ENCODE results near the gene DCST1.

The DCST1 gene

DNA sequence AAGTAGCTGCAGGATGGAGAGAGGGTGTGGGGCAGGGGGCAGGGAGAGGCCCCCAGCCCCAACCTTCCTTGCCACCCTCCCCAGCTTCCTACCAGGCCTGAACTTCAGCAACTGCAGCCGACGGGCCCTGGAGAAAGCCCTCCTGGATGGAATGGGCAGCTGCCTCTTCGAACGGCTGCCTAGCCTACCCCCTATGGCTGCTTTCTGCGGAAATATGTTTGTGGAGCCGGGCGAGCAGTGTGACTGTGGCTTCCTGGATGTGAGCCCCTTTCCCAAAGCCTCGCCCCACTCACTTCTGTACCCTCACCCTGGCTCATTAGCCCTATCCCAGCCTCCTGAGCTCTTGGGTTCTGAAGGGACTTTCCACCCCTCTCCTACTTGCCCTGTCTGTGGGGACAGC, 23.5 kb downstream of the DCST1 start:
- no peak for DNase-seq

DNA sequence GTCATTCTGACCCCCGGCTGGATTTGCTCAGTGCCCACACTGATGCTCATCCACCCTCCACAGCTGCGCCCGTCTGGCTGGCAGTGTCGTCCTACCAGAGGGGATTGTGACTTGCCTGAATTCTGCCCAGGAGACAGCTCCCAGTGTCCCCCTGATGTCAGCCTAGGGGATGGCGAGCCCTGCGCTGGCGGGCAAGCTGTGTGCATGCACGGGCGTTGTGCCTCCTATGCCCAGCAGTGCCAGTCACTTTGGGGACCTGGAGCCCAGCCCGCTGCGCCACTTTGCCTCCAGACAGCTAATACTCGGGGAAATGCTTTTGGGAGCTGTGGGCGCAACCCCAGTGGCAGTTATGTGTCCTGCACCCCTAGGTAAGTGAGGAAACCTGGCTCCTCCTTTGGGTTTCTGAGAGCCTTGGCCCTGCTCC, 24.2 kb downstream of the DCST1 start:
- no peak for DNase-seq

DNA sequence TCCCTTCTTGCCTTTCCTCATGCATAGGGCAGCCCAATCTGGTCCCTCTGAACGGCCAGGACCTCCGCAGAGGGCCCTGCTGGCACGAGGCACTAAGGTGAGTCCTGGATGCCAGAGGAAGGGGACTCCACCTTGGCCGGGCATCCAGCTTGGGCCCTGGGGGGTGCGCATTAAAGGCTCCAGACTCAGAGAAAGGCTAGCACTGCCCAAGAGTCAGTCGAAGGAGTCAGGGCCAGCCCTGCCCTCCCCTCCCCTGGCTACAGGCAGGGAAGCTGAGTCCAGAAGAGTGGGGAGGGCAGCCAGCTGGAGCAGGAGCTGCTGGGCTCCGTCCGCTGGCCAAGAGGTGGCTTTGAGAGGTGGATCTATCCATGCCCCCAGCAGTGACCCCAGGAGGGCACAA, 27.1 kb downstream of the DCST1 start:
- no peak for DNase-seq

DNA sequence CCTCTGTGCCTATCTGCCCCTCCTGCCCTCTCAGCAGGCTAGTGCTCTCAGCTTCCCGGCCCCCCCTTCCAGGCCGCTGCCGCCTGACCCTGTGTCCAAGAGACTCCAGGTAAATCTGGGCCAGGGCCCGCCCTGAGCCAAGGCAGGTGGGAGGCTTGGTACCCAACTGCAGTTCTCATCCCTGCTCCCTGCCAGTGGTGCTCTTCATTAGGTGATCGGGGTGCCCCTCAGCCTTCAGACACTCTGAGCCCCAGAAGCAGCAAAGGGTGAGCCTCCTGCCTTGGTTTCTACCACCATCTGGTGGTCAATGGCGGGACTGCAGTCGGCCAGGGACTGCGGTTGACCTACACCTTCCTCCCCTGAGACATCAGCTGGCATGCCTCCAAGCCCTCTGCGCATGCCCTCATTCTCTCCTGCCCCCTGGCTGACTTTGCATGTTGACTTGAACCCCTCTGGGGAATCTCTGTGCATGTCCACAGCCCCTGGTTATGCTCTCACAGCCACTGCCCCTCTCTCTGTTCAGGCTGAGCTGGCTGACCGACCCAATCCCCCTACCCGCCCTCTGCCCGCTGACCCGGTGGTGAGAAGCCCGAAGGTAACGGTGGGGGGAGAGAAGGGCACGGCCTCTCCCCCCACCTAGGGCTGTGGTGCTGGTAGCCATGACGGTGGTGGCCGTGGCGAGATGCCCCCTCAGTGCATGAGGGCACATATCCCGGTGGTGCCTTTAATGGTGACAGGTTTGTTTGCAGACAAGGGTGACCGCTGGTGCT, 27.9 kb downstream of the DCST1 start:
- DNase-seq = peak; percentile 97

DNA sequence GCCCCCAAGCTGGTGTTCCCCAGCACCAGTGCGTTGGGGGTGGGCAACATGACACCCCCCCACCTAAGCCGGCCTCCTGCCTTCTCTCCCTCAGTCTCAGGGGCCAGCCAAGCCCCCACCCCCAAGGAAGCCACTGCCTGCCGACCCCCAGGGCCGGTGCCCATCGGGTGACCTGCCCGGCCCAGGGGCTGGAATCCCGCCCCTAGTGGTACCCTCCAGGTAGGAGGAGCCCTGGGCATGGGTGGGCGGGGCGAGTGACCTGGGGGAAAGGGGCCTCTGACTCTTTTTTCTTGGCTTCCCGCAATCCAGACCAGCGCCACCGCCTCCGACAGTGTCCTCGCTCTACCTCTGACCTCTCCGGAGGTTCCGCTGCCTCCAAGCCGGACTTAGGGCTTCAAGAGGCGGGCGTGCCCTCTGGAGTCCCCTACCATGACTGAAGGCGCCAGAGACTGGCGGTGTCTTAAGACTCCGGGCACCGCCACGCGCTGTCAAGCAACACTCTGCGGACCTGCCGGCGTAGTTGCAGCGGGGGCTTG, 28.6 kb downstream of the DCST1 start:
- DNase-seq = no peak

DNA sequence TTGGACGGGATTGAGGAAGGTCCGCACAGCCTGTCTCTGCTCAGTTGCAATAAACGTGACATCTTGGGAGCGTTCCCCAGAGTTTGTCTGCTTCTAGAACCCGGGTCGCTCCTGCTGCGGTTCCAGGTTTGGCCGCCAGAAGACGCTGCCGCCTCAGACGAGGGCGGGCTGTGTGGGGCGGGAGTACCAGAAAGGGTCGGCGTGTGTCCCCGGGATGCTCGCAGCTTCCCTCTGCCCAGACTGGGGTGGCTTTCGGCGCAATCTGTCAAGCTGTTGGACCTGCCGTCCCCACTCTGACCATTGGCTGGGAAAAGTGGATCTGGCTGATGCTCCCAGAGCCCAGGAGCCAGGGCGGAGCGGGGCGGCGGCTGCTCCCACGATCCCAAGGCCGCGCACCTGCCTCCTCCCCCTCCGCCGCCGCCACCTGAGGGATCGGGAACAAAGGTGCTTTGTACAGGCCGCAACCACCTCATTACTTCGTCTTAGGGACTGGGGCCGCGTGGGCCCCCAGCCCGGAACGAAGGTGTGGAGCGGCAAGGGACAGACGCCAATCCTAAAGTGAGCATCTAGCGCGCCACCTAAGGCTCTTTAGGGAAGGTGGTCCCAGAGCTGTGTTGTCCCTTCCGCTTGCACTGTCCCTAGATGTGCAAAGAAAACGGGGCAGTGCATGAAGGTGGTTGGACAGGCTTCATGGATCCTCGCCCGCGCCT, 29.2 kb downstream of the DCST1 start:
- DNase-seq = peak; percentile 81

DNA sequence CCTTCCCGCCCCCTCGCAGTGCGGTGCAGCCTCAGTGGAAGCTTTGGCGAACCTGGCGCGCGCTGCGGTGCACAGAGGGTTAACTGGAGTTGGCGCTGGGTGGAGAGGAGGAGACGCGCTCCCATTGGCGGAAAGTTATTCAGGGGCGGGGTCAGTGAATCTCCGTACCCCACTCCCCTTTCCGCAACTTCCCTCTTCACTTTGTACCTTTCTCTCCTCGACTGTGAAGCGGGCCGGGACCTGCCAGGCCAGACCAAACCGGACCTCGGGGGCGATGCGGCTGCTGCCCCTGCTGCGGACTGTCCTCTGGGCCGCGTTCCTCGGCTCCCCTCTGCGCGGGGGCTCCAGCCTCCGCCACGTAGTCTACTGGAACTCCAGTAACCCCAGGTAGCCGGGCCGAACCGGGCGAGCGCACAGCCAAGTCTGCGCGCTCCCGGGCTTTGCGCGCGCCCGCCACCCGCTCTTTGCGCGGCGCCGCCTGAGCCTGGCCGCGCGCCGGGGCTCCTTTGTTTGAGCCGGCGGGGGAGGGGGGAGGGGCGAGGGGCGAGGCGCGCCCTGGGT, 30.0 kb downstream of the DCST1 start, which contains the start of gene EFNA4:
Gene EFNA4 (plus strand): TSS at position 191 of the 561 bp plus-strand sequence. CDS start 84 bp downstream, at position 275.
- DNase-seq = peak; percentile 90

DNA sequence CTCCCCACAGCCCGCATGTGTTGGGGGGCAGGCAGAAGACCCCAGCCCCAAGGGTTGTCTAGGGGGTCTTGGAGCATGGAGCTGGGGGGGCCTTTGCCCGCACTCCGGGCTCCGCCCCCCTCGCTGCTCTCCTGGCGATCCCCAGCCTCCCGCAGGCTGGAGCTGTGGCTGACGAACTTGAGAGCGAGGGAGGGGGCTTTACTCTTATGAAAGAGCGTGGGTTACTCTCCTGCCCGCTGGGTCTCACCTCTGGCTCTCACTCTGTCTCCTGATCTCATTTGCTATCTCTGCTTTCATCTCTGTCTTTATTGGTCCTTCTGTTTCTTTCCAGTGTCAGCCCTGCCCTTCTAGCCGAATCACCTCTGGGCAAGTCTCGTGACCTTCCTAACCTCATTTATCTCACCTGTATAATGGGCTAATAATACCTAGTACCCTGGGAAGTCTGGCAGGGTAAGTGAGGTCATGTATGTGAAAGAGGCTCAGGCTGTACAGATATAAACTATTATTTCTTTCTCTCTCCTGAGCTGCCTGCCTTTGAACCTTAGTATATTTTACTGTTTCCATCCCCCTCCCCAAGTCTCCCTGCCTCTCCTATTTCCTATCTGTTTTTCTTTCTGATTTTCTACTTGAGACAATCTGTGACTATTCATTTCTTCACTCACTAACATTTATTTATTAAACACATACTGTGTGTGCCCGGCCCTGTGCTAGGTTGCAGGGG, 30.6 kb downstream of the DCST1 start:
- no peak for DNase-seq

DNA sequence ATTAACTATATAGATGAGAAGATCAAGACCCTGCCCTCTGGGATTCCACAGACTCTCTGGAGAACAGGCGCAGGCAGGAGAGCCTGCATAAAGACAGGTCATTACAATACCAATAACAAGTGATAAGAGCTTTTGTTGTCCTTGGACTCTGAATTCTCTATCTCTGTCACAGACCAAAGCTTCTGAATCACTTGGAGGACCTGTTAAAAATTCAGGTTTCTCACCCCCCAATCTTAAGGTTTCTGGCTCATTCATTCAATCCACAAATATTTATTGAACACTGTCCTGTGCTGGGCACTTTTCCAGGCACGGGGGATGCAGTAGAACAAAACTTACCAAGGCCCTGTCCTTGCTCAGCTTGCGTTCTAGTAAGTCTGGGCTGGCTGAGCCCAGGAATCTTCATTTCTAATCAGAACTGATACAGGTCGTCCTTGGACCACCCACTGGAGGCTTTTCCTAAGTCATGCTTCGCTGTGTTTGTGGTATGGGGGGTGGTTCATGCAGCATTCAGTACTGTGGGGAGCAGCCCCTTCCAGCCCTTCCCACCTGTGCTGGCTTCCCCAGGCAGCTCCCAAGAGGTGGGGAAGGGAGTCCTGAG, 31.3 kb downstream of the DCST1 start:
- no peak for DNase-seq

DNA sequence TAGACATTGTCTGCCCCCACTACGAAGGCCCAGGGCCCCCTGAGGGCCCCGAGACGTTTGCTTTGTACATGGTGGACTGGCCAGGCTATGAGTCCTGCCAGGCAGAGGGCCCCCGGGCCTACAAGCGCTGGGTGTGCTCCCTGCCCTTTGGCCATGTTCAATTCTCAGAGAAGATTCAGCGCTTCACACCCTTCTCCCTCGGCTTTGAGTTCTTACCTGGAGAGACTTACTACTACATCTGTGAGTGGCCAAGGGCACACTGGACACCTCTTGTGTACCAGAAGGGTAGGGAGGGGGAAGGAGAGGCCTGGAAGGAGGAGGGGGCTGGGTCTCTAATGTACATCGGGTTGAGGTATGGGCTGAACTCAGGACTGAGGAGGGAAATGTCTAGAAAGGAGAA, 33.2 kb downstream of the DCST1 start:
- no peak for DNase-seq

DNA sequence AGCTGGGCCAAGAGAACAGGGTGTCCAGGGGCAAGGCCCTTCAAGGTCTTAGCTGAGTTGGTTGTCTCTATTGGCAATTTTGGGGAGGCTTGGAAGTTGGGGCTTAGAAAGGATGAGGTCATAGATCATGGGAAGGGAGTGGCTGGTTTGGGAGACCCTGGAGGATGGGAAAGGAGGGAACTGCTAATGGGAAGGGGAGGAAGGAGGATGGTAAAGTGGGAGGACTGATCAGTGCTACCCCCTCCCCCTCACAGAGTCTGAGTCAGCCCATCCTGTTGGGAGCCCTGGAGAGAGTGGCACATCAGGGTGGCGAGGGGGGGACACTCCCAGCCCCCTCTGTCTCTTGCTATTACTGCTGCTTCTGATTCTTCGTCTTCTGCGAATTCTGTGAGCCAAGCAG, 35.0 kb downstream of the DCST1 start:
- DNase-seq = no peak

DNA sequence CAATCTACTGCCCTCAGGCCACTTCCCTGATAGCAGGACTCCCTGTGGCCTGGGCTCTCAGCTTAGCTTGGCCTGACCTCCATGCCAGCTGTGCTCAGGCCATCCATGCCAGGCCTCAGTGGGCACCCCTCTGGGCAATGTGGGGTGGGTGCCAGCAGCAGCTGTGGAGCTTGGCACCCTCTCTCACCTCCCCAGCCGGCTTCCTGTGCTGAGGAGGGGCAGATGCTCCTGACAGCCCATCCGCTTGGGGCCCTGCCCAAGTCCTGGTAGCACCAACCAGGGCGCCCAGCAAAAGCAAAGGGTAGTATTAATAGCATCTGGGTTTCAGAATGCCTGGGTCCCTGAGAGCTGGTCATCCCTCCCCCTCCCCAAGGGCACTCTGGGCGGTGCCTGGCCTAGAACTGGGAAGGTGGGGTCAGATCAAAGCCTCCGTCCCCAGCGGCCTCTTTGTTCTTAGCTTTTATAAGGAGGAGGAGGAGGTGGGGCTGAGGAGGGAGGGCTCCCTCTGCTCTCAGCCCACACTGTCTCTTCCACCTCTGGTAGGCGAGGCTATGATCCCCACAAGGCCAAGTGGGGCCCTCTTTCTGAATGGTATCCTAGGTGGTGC, 36.0 kb downstream of the DCST1 start:
- no peak for DNase-seq

DNA sequence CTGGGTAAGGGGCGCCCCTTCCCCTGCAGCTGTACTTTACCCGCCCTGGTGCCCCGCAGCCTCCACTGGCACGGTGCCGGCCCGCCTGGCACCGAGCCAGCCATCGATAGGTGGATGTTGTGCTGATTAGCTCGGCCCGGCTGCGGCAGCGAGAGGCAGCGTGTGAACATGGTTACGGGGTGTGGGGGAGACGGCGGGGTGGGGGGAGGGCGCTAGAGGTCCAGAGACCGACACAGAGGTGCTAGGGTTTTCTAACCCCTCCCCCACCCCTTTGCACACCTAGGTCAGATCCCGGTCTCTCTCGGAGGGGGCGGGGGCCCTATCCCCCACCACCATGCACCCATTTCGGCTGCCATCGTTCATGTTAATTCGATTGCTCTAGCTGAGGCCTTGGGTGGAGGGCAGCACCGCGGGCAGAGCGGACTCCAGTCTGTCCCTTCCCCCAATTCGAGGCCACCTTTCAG, 36.6 kb downstream of the DCST1 start:
- DNase-seq = no peak

DNA sequence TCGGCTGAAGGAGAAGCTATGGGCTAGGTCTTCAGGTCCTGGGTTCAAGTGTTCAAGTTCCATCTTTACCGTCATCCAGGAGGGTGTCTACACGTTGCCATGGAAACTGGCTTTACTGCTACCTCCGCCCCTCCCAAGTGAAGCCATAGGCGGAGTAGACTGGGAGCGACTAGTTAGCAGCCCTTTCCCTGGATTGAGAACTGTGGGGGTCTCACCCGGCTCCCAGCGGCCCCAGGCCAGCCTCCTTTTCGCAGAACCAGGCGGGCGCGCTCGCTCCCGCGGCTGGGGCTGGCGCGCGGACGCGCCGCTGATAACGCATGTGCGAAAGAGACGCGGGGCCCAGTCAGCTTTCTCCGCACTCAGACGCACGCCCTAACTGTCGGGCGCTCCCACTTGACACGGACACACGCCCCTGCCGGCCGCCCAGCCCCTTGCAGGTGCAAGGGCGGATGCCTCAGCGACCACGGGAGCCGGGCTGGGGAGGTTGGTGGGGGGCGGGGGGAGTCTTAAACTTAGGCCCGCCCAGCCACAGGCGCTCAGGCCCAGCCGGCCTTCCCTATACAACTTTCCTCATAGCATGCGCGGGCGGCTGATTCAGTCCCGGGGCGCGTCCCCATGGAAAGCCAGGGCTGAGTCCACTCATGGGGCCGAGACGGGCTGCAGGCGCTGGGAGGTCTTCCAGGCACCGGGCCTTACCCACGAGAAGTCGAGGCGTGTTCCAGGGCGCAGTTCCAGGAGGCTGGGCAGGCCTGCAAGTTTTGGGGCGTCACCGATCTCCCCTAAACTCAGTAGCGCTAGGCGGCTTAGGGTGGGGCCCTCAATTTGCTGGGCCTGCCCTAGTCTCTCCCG, 37.3 kb downstream of the DCST1 start:
- DNase-seq = peak; percentile 82

DNA sequence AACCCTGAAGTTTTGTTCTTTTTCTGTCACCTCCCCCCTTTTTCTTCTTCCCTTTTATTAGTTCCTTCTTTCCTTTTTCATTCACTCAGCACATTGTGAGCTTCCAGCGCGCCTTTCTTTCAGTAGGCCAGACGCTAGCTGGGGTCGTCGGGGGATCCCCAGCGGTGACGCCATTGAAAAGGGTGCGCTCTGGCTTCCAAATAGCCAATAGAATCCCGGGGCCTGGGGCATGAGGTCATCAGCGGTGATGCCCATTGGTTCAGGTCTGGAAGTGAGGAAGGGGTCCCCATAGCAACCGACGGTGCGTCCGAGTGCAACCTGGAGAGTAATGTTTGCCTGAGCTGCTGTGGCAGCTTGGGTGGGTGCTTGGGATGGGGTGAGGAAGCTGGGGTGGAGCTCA, 38.1 kb downstream of the DCST1 start:
- no peak for DNase-seq

DNA sequence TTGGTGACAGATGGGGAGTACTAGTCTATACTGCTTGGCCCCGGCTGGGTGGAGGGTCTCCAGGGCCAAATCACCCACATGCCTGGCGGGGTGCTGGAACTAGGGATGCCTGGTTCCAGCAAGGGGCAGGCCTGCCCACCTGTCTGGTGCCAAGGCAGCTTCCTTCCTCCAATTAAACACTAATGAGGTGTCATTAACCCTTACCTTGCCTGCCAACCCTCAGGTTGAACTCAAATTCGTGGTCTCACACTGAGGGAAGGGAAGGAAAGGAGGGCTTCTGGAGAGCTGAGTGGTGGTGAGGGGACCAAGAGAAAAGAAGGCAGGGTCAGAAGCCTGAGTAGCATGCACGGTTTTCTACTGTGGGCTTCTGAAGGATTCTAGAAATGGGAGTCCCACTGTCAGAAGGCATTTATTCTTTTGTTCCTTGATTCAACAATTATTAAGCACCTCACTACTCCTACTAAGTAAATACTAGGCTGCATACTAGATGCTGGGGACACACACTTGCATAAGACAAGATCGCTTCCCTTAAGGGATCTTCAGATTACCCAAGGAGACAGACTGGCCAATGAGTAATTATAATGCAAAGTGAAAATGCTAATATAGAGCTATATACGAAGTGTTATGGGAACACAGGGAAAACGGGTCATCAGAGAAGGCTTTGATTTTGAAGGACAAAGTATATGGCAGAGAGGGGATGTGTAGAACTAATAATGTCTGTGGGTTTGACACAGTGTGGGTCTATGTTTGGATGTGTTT, 39.1 kb downstream of the DCST1 start:
- no peak for DNase-seq

DNA sequence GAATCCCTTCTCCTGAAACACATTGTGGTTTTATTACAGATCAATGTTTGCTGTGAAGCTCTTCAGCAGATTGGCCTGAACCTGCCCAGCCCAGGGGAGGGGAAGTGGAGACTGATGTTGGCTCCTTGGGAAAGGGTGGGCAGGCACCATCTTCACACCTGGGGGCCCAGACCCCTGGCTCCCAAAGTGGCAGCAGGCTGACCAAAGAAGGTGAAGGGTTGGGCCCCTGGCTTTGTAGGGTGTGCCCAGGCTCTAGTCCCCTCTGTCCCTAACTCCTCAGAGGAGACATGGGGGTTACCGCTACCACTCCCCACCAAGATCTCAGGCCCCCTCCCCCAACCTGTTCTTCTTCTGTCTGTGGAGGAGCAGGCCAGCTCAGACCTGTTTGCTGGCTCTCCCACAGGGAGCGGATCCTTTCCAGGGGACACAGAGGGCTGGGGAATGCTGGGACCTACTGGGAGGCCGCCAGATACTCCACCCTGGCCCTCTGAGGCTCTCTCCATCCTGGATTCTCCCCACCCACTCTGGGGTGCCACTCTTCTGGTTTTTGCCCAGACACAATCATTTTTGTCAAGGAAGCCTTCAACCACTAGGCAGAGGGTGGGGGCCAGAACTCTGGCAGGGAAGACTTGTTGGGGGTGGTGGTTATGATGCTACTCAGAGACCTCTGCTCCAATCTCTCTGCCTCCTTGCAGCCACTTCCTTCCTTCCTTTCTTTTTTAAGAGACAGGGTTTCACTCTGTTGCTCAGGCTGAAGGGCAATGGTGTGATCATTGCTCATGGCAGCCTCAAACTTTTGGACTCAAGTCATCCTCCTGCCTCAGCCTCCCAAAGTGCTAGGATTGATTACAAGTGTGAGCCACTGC, 40.0 kb downstream of the DCST1 start:
- no peak for DNase-seq

DNA sequence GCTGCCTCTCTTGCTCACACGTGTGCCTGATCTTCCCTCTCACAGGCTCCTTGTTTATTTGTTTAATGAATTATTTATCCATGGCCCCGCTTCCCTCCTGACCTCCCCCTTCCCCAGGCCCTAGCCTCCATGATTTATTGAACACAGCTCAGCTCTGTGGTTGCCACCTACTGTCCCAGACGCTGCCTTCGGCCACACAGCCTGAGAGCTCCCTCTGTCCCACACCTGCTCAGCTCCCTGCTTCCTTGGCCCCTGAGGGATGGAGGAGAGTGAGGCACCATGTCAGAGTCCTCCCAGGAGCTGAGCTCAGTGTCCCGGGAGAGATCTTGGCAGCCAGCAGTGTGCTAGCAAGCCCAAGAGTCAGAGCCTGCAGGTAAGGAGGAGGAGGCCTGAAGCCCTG, 41.9 kb downstream of the DCST1 start:
- no peak for DNase-seq

DNA sequence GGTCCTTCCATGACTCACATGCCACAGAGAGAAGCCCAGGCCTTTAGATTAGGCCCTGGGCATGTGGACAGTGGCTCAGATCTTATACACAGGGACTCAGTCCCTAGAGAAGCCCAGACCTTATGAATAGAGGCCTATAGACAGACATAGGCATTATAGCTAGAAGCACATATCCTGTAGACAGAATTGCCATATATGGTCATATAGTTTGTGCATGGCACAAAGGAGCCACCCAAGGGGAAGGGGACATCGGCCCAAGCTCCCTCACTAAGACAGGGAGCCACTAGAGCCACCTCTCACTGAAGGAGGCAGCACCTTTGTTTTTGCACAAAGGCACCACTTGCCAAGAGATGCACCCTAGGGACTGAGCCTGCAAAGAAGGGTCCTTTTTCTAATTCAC, 42.7 kb downstream of the DCST1 start:
- no peak for DNase-seq
